MM.1S (cell line): Measurements from ENCODE around the gene ZNF488.

Source experiments
- DNase-seq: peaks from one replicate; pipeline ENCODE4 v3.0.0-alpha.2; 2015
- H2AFZ ChIP-seq: fragments of 300-600 bp; sonication (generic); 2 replicates; pipeline ENCODE4 v1.6.0; 2016; ENCODE audit warnings: antibody characterized with exemption, low read length
- H3F3A ChIP-seq: fragments of 300-600 bp; sonication (generic); 2 replicates; pipeline ENCODE4 v1.6.1; 2016; ENCODE audit warnings: mild to moderate bottlenecking, antibody characterized with exemption, low read length, moderate library complexity, mixed read lengths; ENCODE audit not compliant: insufficient read depth
- H3K27ac ChIP-seq: fragments of 300-600 bp; sonication (generic); 2 replicates; pipeline ENCODE4 v1.5.1; 2016; ENCODE audit warnings: mild to moderate bottlenecking, low read length
- H3K27me3 ChIP-seq: fragments of 300-600 bp; sonication (generic); replicated peaks from 2 replicates; pipeline ENCODE4 v1.6.0; 2016; ENCODE audit warnings: low read length; ENCODE audit not compliant: insufficient read depth
- H3K36me3 ChIP-seq: fragments of 300-600 bp; sonication (generic); replicated peaks from 2 replicates; pipeline ENCODE4 v1.6.1; 2016; ENCODE audit warnings: mild to moderate bottlenecking, low read length, mixed read lengths; ENCODE audit not compliant: insufficient read depth
- H3K4me1 ChIP-seq: fragments of 300-600 bp; sonication (generic); 2 replicates; pipeline ENCODE4 v1.6.1; 2016; ENCODE audit warnings: low read length, mixed read lengths
- H3K4me2 ChIP-seq: fragments of 300-600 bp; sonication (generic); 2 replicates; pipeline ENCODE4 v1.6.0; 2016; ENCODE audit warnings: low read depth, low read length
- H3K4me3 ChIP-seq: fragments of 300-600 bp; sonication (generic); 2 replicates; pipeline ENCODE4 v1.5.1; 2016; ENCODE audit warnings: low read length, mixed read lengths
- H3K79me2 ChIP-seq: fragments of 300-600 bp; sonication (generic); 2 replicates; pipeline ENCODE4 v1.6.1; 2016; ENCODE audit warnings: mixed run types, low read length, mixed read lengths
- H3K9ac ChIP-seq: fragments of 300-600 bp; sonication (generic); 2 replicates; pipeline ENCODE4 v1.6.1; 2016; ENCODE audit warnings: low read length, mixed read lengths
- H3K9me2 ChIP-seq: fragments of 300-600 bp; sonication (generic); replicated peaks from 2 replicates; pipeline ENCODE4 v1.6.1; 2016; ENCODE audit warnings: mild to moderate bottlenecking, low read length, mixed read lengths; ENCODE audit not compliant: insufficient read depth
- H3K9me3 ChIP-seq: fragments of 300-600 bp; sonication (generic); replicated peaks from 2 replicates; pipeline ENCODE4 v1.6.1; 2016; ENCODE audit warnings: mild to moderate bottlenecking, low read length, mixed read lengths; ENCODE audit not compliant: insufficient read depth
- H4K20me1 ChIP-seq: fragments of 300-600 bp; sonication (generic); 2 replicates; pipeline ENCODE4 v1.6.1; 2016; ENCODE audit warnings: mild to moderate bottlenecking, low read length, moderate library complexity, mixed read lengths; ENCODE audit not compliant: insufficient read depth
- CTCF ChIP-seq: fragments of 300-600 bp; sonication (generic); IDR thresholded peaks from 2 replicates; pipeline ENCODE4 v1.5.1; 2016; ENCODE audit warnings: antibody characterized with exemption, low read length, mixed read lengths
- EZH2 ChIP-seq: fragments of 300-600 bp; sonication (generic); optimal IDR thresholded peaks from 2 replicates; pipeline ENCODE3; 2017; ENCODE audit warnings: low read depth, mild to moderate bottlenecking, antibody characterized with exemption, low read length, mixed read lengths
- EZH2phosphoT487 ChIP-seq: fragments of 300-600 bp; sonication (generic); IDR thresholded peaks from 2 replicates; pipeline ENCODE4 v1.6.1; 2018; ENCODE audit warnings: antibody characterized with exemption, low read length

ZNF488 gene

GRCh38 chr10:47318706-47319105 is 65.4 kb downstream of the ZNF488 start:
- Histone ChIP-seq H3K27ac (no peak overlapping the region), H4K20me1 (no peaks in the 10 kb centered on the region), H3F3A (no peaks in the 10 kb centered on the region), H3K9me3 (no peaks in the 10 kb centered on the region), H3K27me3 (no peaks in the 10 kb centered on the region), H3K4me3 (no peak overlapping the region), H3K36me3 (no peaks in the 10 kb centered on the region), H3K9ac (no peak overlapping the region), H3K4me1 (no peaks in the 10 kb centered on the region), H3K79me2 (no peaks in the 10 kb centered on the region), H3K9me2 (no peaks in the 10 kb centered on the region), H3K4me2 (no peak overlapping the region), H2AFZ (no peak overlapping the region)
- TF ChIP-seq EZH2 (no peak), EZH2phosphoT487 (no peak), CTCF (no peak)
- DNase-seq: no peak

- TF ChIP-seq EZH2 (no peak), EZH2phosphoT487 (no peak), CTCF (no peak)
- Histone ChIP-seq H3K36me3 (no peaks in the 10 kb centered on the region), H3K79me2 (no peaks in the 10 kb centered on the region), H3K9me2 (no peaks in the 10 kb centered on the region), H3F3A (no peaks in the 10 kb centered on the region), H3K4me1 (no peaks in the 10 kb centered on the region), H4K20me1 (no peaks in the 10 kb centered on the region), H3K4me2 (no peak overlapping the region), H3K4me3 (no peak overlapping the region), H3K27ac (no peak overlapping the region), H2AFZ (no peak overlapping the region), H3K27me3 (no peaks in the 10 kb centered on the region), H3K9me3 (no peaks in the 10 kb centered on the region), H3K9ac (no peak overlapping the region)
- no peak for DNase-seq
Measured at GRCh38 chr10:47317251-47317650, 66.8 kb downstream of the ZNF488 start.

GRCh38 chr10:47316131-47316530 is 68.0 kb downstream of the ZNF488 start:
- no peak for TF ChIP-seq CTCF
- no peak for TF ChIP-seq EZH2
- no peak for TF ChIP-seq EZH2phosphoT487
- Histone ChIP-seq H3K4me2 (no peak overlapping the region), H3K4me3 (no peak overlapping the region), H3K9me3 (no peaks in the 10 kb centered on the region), H3K4me1 (no peaks in the 10 kb centered on the region), H3K36me3 (no peaks in the 10 kb centered on the region), H3K9ac (no peak overlapping the region), H2AFZ (no peak overlapping the region), H4K20me1 (no peaks in the 10 kb centered on the region), H3F3A (no peaks in the 10 kb centered on the region), H3K27ac (no peak overlapping the region), H3K9me2 (no peaks in the 10 kb centered on the region), H3K79me2 (no peaks in the 10 kb centered on the region), H3K27me3 (peaks cover 8% of the 10 kb centered on the region; the same call in 1 of the 2 replicates)
- DNase-seq: no peak
